Smooth muscle cell (in vitro differentiated cells): Measurements from ENCODE around the gene ENPP6. TPM values are rescaled to one million over a fixed set of nuclear protein-coding genes. Genes with fewer than 3 reads are reported as not detected.

Experiments used
- DNase-seq: peaks from one replicate; lab custom pipeline; 2025; ENCODE audit not compliant: unreplicated experiment; lab: John Stamatoyannopoulos, UW
- H2AFZ ChIP-seq: fragments of 200-600 bp; sonication (generic); 2 replicates; pipeline ENCODE4 v1.6.0; 2016; ENCODE audit warnings: antibody characterized with exemption, low read depth, mild to moderate bottlenecking
- H3F3A ChIP-seq: fragments of 200-600 bp; sonication (generic); 2 replicates; pipeline ENCODE4 v1.6.0; 2017; ENCODE audit warnings: antibody characterized with exemption, low read depth
- H3K27ac ChIP-seq: fragments of 200-600 bp; sonication (generic); 2 replicates; pipeline ENCODE4 v1.5.1; 2016; ENCODE audit warnings: low read depth, mild to moderate bottlenecking
- H3K27me3 ChIP-seq: fragments of 200-600 bp; sonication (generic); 2 replicates; pipeline ENCODE4 v1.6.1; 2016; ENCODE audit warnings: low read depth, mild to moderate bottlenecking
- H3K36me3 ChIP-seq: fragments of 200-600 bp; sonication (generic); 2 replicates; pipeline ENCODE4 v1.5.1; 2016; ENCODE audit warnings: low read depth
- H3K4me1 ChIP-seq: fragments of 200-600 bp; sonication (generic); 2 replicates; pipeline ENCODE4 v1.5.1; 2016; ENCODE audit warnings: low read depth
- H3K4me2 ChIP-seq: fragments of 200-600 bp; sonication (generic); 2 replicates; pipeline ENCODE4 v1.6.0; 2016; ENCODE audit warnings: mild to moderate bottlenecking
- H3K4me3 ChIP-seq: fragments of 200-600 bp; sonication (generic); 2 replicates; pipeline ENCODE4 v1.5.1; 2016; ENCODE audit warnings: mild to moderate bottlenecking
- H3K79me2 ChIP-seq: fragments of 200-600 bp; sonication (generic); 2 replicates; pipeline ENCODE4 v1.6.0; 2016; ENCODE audit warnings: low read depth, mild to moderate bottlenecking
- H3K9ac ChIP-seq: fragments of 200-600 bp; sonication (generic); 2 replicates; pipeline ENCODE4 v1.6.0; 2016; ENCODE audit warnings: low read depth
- H3K9me3 ChIP-seq: fragments of 200-600 bp; sonication (generic); replicated peaks from 2 replicates; pipeline ENCODE4 v1.5.1; 2016; ENCODE audit warnings: low read depth
- H4K20me1 ChIP-seq: fragments of 200-600 bp; sonication (generic); 2 replicates; pipeline ENCODE4 v1.6.0; 2016; ENCODE audit warnings: low read depth
- WGBS: methylation state at CpG from one replicate; pipeline ENCODE4 v1.1.7; 2016; ENCODE audit warnings: low lambda C conversion rate; 5-methylcytosine and 5-hydroxymethylcytosine counted together
- polyA plus RNA-seq: library from polyadenylated mRNA; unstranded; fragments of >200 nt; fragmentation: Nextera tagmentation; extraction: Ambion mirVana; gene quantifications from 2 replicates; pipeline ENCODE4 v1.2.1, GENCODE V29; 2016
- total RNA-seq: library from RNA; depleted of rRNA; stranded (reverse); fragments of >200 nt; gene quantifications from 2 replicates; pipeline ENCODE4 v1.2.3, GENCODE V29; 2014
- TF ChIP-seq, protein P1 (sequence below): fragments of 200-600 bp; sonication (generic); IDR thresholded peaks from 2 replicates; pipeline ENCODE4 v1.5.1; 2017; ENCODE audit warnings: borderline replicate concordance, mild to moderate bottlenecking, antibody characterized with exemption; ENCODE audit not compliant: insufficient read depth, poor library complexity, severe bottlenecking

Gene ENPP6
- total and polyA plus RNA-seq, 2 experiments from 2014 or later, result not detected

DNA sequence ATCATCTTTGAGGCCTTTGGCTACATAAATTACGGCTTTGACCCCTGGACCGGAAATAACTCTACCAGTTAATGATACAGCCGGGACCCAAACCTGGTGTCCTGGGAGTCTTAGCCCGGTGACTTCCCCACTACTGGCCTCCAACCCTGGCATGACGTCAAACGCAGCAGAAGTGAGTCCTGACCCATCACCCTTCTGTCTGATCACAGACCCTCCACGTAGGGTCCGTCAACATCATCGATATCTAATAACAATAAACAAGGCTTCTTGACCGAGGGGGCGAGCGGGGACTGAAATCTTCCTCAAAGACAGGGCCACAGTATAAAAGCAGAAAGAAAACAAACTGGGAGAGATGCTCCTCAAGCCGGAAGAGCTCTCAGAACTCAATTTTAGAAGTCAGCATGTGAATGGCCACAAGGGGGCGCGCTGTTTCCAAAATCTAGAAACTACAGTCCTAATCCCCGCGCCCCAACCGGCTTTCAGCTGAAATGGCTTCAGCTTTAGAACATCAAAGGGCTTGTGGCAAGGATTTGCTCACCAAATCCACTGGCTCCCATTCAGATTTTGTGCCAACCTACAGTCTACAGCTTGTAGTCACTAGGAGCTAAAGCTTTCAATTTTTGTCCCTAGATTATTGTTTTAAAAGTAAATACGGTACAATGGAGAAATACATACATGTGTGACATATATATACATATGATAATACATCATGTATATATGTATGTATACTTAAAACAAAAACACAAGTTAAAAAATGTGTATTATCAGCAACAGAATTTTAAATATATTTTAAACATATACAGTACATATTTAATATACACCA is 46.4 kb upstream of the ENPP6 start:
- no peak overlapping the region for H3K9ac ChIP-seq
- H2AFZ ChIP-seq, result peak overlapping the region; percentile 70
- H3K27me3 ChIP-seq, result no peaks in the 10 kb centered on the region
- H3K79me2 ChIP-seq, result no peaks in the 10 kb centered on the region
- H3K9me3 ChIP-seq, result no peaks in the 10 kb centered on the region
- H3K4me2 ChIP-seq, result peak overlapping the region; percentile 72
- peaks cover 9% of the 10 kb centered on the region for H3K4me1 ChIP-seq
- no peak overlapping the region for H3K27ac ChIP-seq
- 32% methylated on average over 19 of the region's 19 CpGs for WGBS
- H3K36me3 ChIP-seq, result no peaks in the 10 kb centered on the region
- H3K4me3 ChIP-seq, result no peak overlapping the region
- TF ChIP-seq, protein P1, sequence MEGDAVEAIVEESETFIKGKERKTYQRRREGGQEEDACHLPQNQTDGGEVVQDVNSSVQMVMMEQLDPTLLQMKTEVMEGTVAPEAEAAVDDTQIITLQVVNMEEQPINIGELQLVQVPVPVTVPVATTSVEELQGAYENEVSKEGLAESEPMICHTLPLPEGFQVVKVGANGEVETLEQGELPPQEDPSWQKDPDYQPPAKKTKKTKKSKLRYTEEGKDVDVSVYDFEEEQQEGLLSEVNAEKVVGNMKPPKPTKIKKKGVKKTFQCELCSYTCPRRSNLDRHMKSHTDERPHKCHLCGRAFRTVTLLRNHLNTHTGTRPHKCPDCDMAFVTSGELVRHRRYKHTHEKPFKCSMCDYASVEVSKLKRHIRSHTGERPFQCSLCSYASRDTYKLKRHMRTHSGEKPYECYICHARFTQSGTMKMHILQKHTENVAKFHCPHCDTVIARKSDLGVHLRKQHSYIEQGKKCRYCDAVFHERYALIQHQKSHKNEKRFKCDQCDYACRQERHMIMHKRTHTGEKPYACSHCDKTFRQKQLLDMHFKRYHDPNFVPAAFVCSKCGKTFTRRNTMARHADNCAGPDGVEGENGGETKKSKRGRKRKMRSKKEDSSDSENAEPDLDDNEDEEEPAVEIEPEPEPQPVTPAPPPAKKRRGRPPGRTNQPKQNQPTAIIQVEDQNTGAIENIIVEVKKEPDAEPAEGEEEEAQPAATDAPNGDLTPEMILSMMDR, result peak; percentile 87
- peak; percentile 70 for DNase-seq
- H4K20me1 ChIP-seq, result no peaks in the 10 kb centered on the region
- H3F3A ChIP-seq, result peaks cover 5% of the 10 kb centered on the region

DNA sequence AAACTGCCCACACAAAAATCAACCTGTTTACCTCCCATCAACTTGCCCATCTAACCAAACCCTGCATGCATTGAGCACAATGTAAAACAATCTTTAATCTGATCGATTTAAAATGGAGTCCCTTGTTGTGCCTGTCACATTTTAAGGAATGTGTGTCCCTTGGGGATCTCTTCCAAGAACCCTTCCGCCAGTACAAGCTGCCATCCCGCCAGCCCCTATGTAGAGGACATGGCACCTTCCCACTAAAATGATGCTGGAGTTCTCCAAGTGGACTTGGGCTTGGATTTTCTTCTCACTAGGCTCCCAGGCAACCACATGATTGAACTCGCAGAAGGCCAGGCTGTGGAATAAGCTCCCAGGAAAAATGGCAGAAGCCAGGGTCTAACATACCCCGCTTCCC is 45.8 kb upstream of the ENPP6 start:
- no peak for DNase-seq
- peaks cover 5% of the 10 kb centered on the region for H3F3A ChIP-seq
- no peak overlapping the region for H3K4me2 ChIP-seq
- H3K9me3 ChIP-seq, result no peaks in the 10 kb centered on the region
- H3K9ac ChIP-seq, result no peak overlapping the region
- peaks cover 9% of the 10 kb centered on the region for H3K4me1 ChIP-seq
- no peaks in the 10 kb centered on the region for H3K79me2 ChIP-seq
- TF ChIP-seq, protein P1, result no peak
- H3K27me3 ChIP-seq, result no peaks in the 10 kb centered on the region
- no peak overlapping the region for H2AFZ ChIP-seq
- H3K36me3 ChIP-seq, result no peaks in the 10 kb centered on the region
- 93% methylated on average over 5 of the region's 5 CpGs for WGBS
- no peak overlapping the region for H3K27ac ChIP-seq
- no peaks in the 10 kb centered on the region for H4K20me1 ChIP-seq
- H3K4me3 ChIP-seq, result no peak overlapping the region

DNA sequence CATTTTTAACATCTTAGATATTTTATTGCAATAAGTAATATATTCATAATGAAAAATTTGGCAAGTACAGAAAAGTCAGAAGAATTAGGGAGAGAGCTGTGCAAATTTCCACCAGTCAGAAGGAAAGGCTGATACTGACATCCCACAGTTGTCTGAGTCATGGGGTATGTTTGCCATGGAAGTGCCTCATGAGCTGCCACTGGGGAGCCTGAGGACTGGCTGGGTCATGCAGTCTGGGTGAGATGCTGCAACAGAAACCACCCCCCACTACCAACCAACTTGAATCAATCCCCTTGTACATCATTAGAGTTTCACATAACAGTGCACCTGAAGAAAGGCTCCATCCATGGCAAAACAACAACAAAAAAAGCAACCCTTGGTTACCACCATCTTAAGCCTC is 45.2 kb upstream of the ENPP6 start:
- no peaks in the 10 kb centered on the region for H4K20me1 ChIP-seq

More for the DNA sequence above, 45.2 kb upstream of the ENPP6 start:
- Histone ChIP-seq H3K4me3 (no peak overlapping the region), H3F3A (peaks cover 5% of the 10 kb centered on the region), H3K27ac (no peak overlapping the region), H3K36me3 (no peaks in the 10 kb centered on the region), H3K9me3 (no peaks in the 10 kb centered on the region), H3K4me1 (peaks cover 9% of the 10 kb centered on the region), H2AFZ (no peak overlapping the region), H3K9ac (no peak overlapping the region), H3K79me2 (no peaks in the 10 kb centered on the region), H3K27me3 (no peaks in the 10 kb centered on the region), H3K4me2 (no peak overlapping the region)
- TF ChIP-seq, protein P1, result no peak
- DNase-seq, result no peak
